DMS79 (cell line): Measurements from ENCODE around the gene NUBP2.
"Not testable (repeated sequence)": the region's sequence is repeated elsewhere in the genome, so short reads cannot be mapped to it uniquely, and the experiment has no call there.

Source experiments
- DNase-seq: peaks from one replicate; lab custom pipeline; 2025; lab: John Stamatoyannopoulos, UW

Gene NUBP2

DNA sequence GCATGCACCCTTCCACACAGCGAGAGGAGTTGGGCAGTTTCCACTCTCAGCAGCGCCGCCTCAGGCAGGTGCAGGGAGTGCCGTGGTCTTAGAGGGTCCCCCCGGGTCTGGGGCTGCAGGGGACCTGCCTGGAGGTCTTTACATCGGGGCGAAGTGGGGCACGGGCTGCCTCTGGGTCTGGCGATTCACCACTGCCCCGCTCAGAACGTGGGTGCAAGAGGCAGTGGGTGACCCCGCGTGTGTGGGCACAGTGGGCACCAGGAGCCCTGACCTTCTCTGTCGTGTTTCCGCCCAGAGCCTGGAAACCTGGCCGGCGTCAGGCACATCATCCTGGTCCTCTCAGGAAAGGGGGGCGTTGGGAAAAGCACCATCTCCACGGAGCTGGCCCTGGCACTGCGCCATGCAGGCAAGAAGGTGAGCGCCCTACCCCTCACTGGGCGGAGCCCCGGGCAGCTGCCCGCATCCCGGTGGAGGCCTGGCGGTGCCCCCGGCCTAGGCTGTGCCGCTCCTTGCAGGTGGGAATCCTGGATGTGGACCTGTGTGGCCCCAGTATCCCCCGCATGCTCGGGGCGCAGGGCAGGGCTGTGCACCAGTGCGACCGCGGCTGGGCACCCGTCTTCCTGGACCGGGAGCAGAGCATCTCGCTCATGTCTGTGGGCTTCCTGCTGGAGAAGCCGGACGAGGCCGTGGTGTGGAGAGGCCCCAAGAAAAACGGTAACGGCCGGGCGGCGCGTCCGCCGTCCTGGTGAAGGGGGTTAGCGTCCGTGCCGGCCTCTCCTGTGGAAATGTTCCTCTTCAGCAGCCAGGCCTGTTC, 3.7 kb downstream of the NUBP2 start:
- no peak for DNase-seq

DNA sequence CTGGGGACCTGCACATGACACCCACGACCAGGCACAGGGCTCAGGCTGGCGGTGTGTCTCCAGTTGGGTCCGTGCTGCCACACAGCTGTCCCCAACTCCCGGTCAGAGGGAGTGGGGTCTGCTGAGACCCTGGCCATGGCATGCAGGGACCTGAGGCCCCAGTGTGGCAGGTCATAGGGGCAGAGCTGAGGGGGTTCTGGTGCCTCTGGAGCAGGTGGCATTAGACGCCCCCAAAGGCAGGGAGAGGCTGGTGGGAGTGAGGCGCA, 4.2 kb downstream of the NUBP2 start:
- no peak for DNase-seq

DNA sequence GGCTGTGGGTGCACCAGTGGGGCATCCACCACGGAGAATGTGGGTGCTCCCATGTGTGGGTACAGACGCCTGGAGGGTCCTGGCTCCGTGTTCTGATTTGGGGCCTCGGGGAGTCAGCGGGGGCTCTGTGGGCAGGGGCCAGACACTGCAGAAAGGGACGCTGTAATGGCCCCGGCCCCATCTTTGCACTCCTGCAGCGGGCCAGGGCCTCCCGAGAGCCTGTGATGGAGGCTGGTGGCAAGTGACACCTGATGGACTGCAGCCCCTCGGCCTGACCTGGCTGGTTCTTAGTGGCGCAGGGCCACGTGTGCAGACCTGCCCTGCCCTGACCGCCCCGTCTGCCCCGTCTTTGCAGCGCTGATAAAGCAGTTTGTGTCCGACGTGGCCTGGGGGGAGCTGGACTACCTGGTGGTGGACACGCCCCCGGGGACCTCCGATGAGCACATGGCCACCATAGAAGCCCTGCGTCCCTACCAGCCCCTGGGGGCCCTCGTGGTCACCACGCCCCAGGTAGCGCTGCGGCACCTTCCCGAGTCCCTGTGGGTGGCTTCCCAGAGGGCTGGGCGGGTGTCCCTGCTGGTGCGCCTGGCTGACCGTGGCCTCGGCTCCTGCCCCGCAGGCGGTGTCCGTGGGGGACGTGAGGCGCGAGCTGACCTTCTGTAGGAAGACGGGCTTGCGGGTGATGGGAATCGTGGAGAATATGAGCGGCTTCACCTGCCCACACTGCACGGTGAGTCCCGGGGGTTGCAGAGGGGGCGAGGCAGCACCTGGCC, 4.7 kb downstream of the NUBP2 start:
- no peak for DNase-seq

DNA sequence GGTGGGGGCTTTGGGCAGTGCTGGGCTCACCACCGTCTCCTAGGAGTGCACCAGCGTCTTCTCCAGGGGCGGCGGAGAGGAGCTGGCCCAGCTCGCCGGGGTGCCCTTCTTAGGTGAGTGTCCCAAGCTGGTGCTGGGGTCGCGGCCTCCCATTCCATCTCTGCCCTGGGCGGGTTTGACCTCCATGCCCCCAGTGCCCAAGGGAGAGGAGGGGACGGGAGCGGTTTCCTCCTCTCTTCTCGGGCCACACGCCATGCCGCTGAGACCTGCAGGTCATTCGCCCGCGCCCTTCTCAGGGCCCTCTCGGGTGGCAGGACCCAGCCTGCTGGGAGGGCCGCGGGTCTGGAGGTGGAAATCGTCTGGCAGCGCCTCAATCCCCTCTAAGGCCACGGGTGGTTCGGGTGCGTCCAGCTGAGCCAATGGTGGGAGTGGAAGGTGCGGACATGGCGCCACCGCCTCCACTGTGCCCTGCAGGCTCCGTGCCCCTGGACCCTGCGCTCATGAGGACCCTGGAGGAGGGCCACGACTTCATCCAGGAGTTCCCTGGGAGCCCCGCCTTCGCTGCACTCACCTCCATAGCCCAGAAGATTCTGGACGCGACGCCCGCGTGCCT, 5.4 kb downstream of the NUBP2 start:
- DNase-seq, result no peak

DNA sequence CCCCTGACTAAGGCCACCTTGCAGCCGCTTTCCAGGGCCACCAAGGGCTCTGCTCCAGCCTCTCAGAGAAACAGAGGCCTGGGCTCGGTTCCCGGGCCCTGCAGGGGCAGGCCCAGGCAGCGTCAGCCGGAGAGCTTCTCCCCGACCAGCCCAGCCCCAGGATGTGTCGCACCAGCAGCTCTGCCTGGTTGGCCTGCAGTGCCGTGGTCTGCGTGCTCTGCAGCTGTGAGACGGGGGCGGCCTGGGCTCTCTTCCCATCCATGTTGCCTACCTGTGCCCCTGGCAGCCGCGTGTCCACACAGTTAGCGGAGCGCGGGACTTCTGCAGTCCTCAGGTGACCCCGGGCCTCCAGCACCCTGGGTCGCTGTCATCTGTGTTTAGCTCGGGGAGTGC, 5.9 kb downstream of the NUBP2 start:
- no peak for DNase-seq

DNA sequence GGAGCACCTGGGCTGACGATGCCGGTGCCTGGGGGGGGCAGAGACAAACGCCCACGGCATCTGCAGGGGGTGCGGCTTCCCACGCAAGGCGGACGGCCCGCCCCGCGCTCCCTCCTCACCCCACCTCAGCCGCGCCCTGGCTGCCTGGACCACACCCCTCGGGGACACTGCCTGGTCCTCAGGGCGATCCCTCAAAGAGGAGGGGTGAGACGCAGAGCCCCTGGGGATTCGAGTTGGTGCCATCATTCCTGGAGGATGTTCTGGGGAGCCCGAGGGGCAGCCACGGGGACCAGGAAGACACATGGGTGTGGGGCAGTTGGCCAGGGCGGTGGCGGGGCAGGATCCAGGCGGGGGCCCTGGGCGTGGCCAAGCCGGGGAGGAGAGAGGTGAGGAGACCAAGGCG, 6.9 kb downstream of the NUBP2 start:
- DNase-seq, result no peak

DNA sequence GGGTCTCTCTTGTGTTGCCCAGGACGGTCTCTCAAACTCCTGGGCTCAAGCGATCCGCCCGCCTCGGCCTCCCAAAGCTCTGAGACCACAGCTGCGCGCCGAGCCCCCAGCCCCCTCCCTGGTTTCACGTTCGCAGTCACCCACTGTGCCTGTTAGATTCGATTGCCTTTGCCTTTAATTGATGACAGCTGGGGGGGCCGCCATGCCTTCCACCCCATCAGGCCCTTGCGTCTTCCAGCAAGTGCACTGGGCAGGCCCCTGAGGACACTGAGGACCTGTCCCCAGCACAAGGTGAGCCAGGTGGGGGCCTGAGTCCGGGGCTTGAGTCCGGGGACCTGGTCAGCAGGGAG, 7.5 kb downstream of the NUBP2 start:
- DNase-seq, result no peak

DNA sequence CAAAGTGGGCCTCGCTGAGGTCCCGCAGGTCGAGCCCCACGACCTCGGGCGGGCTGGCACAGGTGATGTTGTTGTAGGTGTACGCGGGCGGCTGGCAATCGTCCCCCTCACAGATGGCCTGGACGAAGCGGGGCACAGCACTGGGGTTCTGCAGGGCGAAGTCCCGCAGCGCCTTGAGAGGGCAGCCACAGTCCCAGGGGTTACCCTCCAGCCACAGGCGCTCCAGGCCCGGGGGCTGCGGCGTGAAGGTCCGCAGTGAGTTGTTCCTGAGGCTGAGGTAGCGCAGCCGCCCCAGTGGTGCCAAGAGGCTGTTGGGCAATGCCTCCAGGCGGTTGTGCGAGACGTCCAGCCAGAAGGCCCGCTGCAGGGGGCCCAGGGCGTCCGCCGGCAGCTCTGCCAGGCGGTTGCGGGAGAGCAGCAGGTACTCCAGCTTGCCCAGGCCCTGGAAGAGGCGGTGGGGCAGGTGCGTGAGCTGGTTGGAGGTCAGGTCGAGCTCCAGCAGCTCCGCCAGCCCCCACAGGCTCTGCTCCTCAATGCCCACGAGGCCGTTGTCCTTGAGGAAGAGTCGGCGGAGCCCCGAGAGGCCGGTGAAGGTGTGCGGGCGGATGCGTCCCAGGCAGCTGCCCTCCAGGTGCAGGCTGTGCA, 8.0 kb downstream of the NUBP2 start:
- DNase-seq, result no peak

DNA sequence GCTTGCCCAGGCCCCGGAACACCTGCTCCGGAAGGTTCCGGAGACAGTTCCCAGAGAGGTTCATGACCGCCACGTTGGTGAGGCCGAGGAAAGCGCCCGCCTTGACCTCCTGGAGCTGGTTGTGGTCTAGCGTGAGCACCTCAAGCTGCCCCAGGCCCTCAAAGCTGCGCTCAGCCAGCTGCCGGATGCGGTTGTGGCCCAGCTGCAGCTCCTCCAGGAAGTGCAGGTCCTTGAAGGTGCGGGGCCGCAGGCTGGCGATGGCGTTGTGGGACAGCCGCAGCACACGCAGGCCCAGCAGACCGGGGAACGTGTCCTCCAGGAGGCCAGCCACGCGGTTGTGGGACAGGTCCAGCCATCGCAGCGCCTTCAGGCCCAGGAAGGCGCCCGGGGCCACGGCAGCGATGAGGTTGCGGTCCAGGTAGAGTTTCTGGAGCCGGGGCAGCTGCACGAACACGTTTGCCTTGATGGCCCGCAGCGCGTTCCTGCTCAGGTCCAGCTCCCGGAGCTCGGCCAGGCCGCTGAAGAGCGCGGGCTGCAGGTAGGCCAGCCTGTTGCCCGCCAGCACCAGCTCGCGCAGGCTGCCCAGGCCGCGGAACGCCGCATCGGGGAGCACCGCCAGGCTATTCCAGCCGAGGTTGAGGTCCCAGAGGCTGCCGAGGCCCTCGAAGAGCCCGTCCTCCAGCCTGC, 8.6 kb downstream of the NUBP2 start:
- DNase-seq, result no peak

DNA sequence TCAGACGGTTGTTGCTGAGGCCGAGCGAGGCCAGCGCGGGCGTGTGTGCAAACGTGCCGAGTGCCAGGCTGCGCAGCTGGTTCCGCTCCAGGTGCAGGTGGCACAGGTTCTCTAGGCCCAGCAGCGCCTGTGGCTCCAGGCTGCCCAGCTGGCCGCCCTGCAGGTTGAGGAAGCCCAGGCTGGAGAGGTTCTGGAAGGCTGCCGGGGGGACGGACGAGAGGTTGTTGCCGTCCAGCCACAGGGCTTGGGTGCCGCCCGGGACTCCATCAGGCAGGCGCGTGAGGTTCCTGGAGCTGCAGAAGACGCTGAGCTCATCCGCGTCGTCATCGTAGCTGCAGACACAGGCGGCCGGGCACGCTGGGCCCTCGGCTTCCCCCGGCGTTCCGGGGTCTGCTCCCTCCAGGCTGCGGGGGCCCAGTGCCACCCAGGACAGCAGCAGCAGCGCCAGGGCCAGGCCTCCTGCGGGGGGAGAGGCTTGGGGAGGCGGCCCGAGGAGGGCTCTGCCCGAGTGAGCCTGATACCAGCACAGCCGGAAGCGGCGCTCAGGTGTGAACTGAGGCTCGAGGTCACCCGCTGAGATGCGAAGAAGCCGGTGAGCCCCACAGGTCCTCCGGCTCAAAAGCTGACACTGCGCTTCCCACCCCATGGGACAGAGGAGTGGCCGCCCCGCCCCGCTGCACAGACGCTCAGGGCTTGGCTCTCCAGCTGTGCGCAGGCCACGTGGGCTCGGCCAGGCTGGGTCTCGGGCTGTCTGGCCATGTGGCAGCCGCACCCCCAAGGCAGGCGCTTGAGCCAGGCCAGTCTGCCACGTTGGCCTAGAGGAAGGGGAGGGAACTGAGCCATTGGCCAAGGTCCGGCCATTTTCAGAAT, 9.4 kb downstream of the NUBP2 start:
- DNase-seq, result no peak

DNA sequence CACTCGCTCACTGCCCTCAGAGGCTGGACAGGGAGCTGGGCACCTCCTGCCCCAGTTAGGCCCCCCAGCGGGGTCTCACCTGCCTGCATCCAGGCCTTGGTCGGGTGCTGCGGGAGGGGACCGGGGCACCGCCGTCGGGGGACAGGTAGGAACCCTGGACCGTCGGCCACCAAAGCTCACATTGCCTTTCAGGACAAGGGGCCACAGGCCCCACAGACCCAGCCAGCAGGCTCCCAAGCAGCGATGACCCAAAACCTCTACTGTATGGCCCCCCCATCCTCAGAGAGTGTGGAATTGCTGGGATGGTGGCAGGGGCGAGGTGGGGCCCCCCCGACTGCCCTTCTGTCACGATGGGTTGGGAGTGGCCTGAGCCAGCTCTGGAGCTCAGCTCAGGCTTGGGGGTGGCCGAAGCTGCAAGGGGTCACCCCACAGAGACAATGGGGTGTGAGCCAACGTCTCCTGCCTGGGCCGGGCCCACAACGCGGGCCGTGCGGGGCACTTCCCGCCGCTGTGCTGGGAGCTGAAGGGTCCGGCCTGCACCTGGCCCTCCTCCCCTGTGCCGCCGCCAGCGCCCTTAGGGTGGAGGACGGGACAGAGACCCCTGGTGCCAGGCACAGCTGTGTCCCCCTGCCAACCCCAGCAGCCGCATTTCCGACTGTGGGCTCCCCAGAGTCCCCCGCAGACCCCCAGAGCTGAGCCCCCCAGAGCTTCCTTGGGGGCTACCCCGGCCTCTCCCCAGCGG, 10.2 kb downstream of the NUBP2 start:
- no peak for DNase-seq

DNA sequence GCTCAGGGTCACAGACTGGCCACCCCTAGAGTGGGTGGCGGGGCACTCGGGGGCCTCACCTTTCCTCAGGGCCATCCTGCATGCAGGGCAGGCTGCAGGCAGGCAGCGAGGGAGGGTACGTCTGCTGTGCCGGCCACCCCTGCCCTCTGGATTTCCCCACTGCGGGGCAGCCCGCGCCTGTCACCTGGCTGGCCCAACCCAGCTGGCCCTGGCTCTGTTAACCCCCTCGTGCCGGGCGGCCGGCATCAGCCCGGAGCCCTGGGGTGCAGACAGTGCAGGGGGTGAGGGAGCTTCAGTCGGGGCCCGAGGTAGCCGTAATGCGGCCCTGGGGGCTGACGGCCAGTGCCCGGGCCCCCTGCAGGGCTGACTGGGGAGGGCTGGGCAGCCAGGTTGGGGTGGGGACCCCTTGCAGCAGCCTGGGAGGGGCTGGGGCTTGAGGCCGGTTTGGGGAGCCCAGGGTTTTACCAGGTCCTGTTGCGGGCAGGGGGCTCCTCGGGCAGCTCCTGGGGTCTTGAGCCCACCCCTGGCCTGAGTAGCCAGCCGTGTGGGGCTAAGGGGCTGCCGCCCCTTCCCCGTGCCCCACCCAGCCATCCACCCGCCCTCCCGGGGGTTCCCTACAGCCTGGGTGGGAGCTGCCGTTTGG, 10.9 kb downstream of the NUBP2 start, which contains the start of gene IGFALS:
IGFALS (minus strand) TSS at position 128 of the 643 bp plus-strand sequence; CDS start at position 75, 53 bp downstream.
- no peak for DNase-seq

DNA sequence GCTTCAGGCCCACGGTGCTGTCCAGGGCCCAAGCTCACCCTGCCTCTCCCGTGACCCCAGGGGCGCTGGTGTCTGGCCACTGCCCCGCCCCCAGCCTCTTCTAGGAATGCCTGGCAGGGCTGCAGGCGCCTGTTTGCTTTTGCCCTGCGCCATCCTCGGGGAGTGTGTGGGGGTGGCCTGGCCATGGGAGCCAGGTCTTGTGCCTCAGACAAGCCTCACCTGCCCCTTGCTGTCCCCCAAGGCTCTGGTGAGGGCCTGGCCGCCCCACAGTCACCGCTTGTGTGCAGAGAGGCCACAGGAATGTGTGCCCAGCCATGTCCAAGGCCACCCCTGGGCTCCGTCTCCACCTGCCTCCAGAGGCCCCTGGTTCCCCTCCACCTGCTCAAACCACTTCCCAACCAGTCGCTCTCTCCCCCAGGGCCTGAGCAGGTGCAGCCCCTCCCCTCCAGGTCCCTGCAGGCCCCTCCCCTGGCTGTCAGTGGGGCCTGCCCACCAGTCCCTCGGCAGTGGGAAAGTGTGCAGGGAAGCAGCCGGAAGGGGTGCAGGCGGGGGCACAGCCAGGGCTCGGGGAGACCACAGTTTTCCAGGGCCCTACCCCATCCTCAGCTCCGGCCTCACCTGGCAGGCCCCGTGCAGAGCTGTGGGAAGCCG, 11.6 kb downstream of the NUBP2 start:
- peak; percentile 38 for DNase-seq

DNA sequence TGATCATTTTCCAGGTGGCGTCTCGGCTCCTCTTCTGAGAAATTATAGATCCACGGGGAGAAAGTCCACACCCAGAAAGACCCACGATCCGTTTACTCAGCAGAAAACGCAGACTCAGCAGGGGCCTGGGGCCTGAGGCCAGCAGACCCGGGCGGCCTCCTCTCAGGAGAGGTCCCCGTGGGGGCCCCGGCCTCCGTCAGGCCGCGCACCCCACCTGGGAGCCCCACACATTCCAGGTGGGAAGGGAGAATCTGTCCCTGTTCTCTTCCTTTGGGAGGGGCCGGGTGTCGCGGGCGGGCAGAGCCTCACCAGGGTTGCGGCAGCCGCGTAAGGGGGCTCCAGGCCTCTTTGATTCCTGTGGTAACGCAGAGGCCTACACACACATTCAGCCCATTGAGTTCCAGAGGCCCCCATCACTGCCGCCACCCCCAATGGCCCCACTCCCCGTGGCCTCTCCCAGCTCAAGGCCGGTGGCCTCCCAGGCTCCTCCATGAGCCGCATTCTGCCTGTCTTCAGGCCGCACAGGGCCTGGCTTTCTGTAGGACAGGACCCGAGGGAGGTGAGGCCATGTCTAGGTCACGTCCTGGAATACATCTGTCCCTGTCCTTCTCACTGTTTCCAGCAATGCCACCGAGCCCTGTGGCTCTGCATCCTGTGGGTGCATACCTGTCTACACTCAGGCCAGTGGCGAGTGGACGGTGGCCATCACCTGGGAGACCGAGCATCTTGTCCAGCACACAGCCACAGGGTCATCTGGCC, 12.3 kb downstream of the NUBP2 start:
- DNase-seq, result no peak

DNA sequence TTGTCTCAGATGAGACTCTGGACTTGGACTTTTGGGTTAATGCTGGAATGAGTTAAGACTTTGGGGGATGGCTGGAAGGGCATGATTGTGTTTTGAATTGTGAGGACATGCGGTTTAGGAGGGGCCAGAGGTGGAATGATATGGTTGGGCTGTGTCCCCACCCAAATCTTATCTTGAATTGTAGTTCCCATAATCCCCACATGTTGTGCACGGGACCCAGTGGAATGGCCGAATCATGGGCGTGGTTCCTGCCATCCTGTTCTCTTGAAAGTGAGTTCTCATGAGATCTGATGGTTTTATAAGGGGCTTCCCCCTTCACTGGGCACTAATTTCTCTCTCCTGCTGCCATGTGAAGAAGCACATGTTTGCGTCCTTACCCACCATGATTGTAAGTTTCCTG, 16.5 kb downstream of the NUBP2 start:
- not testable (repeated sequence) for DNase-seq

DNA sequence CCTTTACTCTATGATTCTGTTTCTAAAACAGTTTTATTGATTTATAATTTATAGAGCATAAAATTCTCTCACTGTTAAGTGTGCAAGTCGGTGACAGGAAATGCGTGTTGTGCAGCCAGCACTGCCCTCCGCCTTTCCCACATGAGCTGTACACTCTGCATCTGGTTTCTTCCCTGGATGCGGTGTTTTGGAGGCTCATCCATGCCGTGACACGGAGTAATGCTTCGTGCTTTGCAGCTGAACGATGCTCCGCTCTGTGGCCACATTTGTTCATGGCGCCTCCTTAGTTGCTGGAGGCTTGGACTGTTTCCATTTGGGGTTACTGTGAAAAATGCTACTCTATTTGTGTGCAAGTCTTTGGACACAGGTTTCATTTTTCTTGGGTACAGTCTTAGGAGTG, 17.9 kb downstream of the NUBP2 start:
- DNase-seq, result no peak

DNA sequence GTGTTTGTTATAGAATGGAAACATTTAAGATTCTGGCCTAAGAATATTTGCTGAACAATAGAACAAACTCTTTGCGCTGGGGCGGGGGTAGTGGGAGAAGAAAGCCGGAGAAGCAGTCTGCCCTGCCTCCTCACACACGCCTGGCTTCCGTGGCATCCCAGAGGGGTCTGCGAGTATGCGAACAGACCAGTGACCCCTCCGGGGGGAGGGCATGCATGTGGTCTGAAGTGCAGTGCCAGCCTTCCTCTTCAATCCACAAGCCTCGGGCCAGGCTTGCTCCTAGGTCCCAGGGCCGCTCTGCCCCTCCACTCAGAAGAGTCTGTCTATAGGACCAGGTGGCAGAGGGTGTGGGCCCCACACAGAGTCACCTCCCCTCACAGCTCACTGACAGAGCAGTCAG, 24.9 kb downstream of the NUBP2 start:
- DNase-seq, result no peak

DNA sequence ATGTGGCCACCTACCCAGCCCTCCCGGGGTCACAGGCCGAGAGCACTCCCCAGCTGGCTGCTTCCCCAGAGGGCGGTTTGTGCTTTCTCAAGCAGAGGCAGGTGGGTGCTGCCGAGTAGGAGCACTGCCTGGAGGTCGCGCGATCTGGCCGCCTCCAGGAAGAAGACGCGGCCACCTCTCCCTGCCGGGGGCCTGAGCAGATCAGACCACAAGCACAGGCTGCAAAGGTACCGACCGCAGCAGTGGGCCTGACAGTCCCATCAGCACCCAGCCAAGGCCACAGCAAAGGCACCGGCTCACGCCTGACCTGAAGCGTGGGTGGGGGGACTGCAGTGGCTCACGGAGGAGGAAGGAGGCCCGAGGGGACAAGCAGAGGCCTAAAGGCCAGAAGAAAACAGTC, 25.9 kb downstream of the NUBP2 start:
- DNase-seq, result no peak
